Activated CD8-positive, alpha-beta memory T cell treated with anti-CD3 and anti-CD28 coated beads, Interleukin-2, amount 50 U/mL, for 24 hours (primary cell): Measurements from ENCODE around the gene KDM5A.

Experiments
- DNase-seq: peaks from one replicate; pipeline ENCODE4 v3.0.0-alpha.2; 2020; ENCODE audit errors: extremely low read depth

Gene KDM5A

DNA sequence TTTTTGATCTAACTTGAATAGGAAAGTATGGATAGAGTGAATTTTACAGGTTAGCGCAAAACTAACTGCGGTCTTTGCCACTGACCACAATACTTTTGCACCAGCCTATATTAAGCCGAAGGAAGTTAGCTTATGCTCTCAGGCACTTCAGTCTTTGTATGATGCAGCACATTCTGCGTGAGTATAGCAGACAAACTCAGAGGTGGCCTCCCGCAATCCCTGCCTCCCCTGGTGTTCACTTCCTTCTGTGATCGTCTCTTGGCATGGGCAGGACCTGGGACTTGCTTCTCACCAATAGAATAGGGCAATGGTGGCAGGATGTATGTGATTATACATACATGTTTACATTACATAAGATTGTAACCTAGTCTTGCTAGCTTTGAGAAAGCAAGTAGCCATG is 116.2 kb downstream of the KDM5A start:
- DNase-seq, result no peak

DNA sequence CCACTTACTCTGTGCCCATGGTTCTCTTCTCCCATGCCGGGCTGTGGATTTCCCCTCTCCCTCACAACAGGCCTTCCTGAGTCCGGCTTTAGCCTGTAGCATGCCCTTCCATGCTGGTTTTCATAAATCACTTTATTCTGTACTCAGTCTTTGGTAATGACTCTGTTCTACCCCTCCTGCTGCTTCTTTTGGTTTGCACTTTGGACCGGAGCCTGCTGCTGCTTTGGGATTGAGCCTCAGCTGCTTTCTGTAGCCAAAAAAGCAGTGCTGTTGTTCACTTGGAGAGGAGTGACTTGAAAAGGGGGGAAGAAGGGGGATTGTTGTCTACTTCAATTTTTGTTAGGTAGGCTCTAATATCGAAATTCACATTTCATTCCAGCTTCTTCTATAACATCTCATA is 118.0 kb downstream of the KDM5A start:
- no peak for DNase-seq

DNA sequence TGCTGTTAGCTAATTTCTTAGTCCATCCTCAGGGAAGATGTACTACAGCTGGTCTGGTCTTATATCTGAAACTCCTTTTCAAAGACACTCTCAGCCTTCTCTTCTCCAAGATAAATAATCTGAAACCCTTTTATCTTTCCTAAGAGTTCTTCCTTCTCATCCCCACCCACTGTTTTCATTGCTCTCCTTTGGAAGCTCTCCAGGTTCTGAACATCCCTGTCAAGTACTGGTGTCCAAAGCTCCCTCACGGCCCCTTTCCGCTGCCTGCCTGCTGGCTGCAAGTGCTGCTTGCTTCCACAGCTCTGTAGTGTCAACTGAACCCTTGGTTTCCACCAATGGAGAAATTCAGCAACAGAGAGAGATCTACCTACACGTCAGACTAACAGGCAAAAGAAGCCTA is 119.9 kb downstream of the KDM5A start:
- DNase-seq, result no peak

DNA sequence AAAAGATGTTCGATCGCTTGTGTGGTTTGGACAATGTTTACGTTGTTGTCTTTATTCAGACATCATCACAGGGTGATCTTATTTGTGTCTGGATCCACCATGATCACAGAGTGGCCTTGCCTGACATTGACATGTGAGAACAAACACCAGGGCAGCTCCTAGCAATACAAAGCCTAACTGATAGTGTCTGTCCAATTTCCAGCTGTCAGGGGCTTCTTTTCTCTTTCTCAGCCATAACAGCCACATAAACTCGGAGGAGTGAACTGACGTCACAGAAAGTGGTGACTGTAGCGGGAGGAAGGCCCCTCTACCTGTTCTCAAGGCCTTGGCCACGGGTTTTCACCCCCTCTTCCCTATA is 120.7 kb downstream of the KDM5A start:
- DNase-seq, result no peak

DNA sequence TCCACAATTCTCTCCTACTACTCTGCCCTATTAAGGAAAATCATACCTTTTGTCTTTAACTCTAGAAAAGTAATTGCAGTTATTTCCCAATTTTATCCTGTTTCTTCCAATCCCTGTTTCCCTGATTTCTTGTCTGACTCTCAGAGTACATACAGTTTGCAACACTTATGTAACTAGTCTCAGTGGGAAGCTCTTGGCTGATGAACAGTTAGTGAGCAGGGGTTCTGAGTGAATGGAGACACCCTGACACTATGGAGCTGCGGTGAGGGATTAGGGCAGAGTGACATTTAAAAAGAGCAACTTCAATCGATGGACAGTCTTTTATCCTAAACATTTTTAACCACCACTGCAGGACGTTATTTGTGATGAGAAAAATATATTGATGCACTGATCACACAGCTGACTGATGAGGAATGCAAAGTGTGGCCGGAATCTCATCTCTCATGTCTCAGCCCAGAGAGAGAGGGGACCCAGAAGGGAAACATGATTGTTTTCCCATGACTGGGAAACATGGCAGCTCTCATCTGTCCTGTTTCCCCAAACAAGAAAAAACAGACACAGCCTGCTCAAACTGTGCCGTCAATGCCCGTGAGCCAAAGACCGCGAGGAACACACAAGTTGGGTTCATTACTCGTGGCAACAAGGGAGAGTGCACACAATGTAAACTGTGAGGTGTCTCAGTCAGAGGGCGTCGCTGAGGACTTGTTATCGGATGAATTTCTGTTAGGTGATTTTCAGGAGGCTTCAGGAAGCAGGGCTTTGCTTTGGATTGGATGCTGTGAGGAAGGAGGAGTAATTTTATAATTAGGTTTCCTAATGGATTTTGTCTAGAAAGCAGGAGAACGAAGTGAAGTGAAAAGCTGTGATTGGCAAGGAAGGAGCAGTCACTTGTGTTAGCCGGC is 121.3 kb downstream of the KDM5A start:
- no peak for DNase-seq

DNA sequence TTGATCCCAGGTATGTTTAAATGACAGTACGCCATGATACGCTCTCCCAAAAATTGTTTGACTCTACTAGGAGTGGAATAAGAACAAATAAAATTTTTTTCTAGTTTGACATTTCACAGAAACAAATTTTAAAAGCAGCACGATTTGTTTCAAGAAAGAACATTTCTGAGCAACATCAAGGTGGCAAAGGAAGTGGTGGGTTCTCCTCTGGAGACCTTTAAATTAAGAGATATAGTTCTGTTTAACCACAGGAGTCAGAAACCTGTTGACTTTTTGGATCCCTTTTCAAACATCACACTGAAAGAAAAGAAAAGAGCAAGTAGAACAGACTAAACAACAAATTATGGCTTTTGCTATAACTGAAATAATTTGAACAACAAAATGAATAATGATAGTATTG is 124.0 kb downstream of the KDM5A start:
- no peak for DNase-seq

DNA sequence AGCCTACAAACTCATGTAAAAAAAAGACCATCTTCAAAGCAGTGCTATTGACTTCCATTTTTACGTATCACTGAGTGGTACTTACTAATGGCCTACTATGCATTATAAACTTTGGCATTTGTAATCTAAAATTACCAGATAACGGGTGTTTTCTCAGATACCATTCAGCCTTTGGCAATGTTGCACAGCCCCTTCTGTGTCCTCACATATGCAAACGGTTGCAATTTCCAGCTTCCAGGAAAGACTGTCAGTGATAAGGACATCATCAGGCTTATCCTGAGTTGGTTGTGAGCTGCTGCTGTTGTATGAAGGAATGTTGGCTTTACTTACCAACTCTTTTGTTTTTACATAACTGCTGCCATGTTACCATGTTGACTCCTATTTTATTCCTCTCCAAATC is 124.9 kb downstream of the KDM5A start:
- DNase-seq, result no peak

DNA sequence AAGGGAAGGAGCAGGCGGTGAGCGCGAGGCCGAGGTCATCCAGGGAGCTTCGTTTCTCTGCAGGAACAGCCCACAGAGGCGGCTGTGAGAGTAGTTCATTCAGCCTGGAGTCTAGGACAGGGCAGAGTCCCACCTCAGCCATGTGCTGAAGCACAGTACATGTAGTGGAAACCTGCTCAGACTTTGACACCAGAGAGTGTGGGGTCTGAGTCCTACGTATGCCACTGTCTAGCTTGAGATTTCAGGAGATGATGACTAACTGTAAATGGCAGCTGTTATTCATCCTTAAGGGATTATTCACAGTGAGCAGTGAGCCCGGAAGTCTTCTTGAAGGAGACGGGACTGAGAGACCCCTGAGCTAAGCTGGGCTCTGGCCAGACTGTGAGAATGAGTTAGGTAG is 125.5 kb downstream of the KDM5A start:
- no peak for DNase-seq

DNA sequence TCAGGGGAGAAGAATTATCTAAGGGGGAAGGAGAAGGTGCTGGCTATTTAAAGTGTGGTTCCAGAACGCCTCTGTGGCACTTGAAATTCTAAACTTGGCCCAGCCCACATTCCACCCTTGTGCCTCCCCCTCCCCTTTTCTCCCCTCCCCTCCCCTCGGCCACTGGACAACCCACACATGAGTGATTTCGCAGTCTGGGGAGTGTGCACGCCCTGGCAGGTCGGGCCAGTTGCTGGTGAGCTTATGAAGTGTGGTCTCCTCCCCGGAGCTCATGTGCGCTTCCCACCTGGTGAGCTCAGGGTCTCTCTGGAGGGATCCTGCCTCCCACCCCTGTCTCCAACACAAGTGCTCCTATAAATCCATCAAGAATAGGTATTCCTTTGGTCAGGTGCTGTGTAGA is 126.3 kb downstream of the KDM5A start, which contains the start of gene SLC6A13:
TSS of gene SLC6A13 (minus strand) at position 20 of the 400 bp plus-strand sequence. CDS start 2,784 bp downstream, outside the sequence.
- no peak for DNase-seq

DNA sequence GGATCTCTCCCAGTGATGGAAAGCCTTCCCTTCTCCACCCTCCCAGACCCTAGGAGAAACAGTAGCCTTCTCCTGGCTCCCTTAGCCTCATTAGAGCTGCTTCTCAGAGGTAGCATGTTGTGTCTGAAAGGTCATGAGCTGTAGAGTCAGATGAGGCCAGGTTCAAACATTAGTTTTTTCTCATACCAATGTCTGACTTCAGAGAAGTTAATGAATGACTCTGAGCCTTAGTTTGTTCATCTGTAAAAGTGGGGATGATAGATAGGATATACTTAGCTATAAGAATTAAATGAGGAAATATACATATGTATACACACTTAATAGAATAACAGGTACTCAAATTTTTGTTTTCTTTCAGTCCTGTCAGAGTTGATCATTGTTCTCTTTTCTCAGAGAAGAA is 127.0 kb downstream of the KDM5A start:
- no peak for DNase-seq

DNA sequence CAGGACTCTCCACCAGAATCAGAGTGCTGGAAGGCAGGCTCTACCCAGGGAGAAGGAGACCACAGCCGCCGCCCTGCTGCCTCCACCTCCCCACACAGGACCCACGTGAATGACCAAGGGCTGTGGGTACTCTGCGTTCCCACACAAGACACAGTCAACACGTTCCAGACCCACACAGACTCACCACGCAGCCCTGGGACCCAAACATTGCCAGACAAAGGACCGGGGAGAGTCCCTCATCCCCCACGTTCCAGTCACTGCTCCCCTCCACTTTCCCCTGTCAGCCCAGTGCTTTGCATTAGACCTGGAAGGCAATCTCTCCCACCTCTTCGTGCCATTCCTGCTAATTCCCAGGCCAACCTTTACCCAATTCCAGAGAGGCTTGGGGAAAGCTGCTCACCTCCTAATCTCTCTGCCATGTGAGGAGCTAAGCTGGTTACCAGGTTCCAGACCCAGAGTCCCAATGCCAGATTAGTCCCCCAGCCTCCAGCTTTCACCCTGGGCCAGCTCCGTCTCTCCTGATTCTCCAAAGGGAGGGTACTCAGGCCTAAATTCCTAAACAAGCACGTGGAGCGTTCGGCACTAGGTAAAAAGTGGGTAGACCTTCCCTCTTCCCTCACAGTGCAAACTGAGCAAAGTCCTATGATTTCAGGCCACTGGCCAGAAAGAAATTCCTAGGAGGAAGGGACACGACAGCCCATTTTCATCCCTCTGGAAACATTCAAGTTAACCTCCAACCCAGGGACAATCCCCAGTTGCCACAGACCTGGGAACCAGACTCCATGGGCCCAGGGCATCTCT is 131.4 kb downstream of the KDM5A start:
- no peak for DNase-seq

DNA sequence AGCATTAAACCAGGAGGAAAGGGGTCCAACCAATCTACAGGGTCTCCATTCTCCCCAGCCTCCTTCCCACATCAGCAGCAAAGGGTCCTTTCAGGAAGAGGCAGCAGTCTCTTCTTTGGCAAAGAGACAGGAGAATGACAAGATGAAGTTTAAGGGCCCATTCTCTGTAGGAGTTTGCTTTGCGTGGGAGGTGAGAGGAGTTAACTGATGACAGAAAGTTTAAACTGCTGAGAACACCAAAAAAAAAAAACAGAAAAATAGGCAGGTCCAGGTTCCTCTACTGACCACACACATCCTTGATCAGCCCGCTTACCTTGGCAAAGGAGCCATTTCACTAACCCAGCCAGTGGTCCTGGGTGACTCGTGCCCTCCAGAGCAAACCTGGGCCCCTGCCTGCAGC is 132.2 kb downstream of the KDM5A start:
- no peak for DNase-seq

DNA sequence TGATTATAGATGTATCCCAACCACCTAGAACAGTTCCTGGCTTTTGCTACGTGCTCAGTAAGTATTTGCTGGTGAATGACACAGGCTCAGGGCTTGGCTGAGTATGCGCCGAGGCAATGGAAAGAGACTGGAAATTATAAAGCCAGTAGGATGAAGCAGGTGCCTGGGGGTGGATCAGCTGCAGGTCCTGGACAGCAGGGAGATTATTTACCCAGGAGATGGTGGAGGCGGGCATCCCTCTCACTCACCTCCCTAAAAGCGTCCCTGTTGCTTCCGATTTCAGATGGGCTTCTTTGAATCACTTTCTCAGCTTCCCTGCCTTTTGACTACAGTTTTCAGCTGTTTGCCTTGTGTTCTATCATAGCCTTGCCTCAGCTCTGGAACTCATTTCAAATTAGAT is 132.9 kb downstream of the KDM5A start:
- no peak for DNase-seq

DNA sequence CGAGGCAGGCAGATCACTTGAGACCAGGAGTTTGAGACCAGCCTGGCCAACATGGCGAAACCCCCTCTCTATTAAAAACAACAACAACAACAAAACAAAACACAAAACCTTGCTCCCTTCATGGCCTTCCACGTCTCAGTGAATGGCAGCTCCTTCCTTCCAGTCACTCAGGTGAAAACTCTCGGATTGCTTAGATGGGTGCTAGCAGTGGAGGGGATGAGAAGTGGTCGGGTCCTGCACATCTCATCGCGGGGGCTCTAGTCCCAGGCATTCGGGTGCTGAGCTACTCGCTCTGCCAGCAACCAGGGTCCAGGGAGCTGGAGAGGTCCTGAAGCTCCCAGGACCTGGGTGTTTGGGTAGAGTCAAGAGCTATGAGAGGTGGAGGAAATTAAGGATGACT is 134.2 kb downstream of the KDM5A start:
- no peak for DNase-seq

DNA sequence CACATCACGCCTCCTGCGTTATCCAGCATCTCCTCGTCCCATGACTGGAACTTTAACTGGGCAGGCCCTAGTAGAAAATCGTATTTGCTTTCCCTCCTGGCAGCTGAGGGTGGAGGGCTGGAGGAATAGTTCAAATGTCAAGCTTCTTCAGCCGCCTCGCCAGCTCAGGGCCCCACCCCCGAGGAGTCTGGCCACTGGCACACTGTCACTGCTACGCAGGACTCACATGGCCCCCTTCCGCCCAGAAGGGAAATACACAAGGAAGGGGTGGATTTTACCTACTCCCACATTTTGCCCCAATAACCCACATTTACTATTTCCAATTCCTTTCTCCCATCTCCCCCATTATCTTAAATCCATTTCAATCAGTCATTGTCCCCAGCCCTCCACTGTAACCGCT is 135.1 kb downstream of the KDM5A start:
- DNase-seq, result no peak

DNA sequence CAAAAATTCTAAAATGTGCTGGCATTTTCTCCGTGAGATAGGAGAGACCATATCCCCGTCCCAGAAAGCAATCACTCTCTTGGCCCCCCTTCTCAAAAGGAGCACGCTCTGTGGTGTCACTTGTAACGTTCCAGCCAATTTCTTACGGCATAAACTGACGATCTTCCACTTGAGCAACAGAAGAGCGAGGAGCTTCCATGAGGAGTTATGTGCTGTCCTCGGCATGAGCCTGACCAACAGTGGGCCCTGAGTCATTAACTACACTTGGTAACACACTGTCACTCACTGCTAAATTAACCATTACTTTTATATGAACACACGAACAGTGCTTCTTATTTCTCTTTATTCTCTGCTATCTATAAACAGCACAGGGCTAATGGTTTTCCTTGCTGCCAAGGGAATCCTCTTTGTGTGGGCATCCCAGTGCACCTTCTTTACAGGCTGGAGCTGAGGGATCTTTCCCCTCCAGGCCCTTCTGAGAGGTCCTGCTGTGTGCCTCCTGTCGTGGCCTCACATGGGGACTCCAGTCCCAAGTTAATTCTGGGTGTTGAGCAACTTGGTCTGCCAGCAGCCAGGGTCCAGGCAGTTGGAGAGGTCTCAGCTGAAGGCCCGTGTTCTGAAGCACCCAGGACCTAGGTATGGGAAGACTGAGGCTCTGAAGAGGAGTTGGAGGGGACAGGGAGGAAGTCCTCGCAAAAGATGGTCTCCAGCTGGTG is 135.8 kb downstream of the KDM5A start:
- no peak for DNase-seq

DNA sequence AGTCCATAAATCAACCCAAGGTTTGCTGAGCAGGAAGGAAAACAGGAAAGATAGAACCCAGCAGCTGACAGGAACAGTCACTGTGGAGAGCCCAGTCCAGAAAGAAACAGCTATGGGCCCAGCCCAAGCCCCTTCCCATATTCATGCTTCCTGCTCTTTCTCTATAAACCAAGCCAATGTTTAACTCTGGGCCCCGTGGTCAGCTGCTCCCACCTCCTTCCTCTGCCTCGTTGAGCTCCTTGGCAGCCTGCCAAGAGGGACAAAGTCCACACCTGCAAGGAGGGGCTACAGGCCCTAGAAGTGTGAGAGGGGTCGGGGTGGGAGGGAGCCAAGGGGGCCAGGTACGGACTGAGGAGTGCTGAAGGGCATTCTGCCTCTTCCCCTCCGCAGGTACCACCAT is 136.5 kb downstream of the KDM5A start:
- no peak for DNase-seq

DNA sequence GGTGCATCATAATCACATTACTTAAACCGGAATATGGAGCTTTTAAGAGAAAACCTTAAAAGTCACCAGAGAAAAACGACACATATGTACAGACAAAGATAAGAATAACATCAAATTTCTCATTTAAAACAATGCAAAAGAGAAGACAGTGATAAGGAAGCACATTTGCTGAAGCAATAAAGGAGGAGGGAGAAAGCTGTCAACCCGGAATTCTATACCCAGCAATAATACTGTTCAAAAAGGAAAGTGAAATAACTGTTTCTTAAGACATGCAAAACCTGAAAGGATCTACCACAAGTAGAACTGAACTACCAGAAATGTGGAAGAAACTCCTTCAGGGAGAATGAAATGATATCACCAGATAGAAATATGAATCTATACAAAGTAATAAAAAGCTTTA is 141.8 kb downstream of the KDM5A start:
- no peak for DNase-seq

DNA sequence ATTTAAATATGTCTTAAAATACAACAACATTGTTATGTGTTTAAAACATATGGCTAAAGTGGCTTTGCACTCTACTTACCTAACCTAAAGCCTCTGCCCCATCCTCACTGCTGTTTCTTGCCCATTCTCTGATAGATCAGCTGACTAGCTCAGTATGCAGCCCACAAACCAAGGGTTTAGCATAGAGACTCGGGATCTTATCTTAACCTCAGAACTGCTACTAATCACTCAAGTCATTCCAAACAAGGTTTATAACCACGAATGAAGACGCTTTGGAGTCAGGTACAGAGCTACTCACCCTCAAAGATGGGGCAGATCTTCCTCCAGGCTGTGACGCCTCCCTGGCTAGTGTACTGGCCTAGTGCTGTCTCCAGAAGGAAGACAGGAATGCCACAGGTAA is 145.7 kb downstream of the KDM5A start:
- no peak for DNase-seq

DNA sequence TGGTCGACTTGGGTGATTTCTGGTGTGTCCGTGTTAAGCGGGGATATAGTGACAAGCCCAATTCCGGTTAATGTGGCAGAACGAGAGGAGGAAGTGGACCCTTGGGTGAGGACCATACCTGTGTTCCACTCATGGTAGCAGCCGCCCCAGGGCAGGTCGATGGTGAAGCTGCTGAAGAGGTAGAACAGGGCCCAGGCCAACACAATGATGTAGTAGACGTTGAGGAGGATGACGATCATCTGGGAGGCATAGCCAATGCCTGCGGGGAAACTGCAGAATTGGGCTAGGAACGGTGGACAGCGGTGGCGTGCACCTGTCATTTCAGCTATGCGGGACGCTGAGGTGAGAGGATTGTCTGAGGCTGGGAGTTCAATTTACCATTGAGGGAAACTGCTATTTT is 146.6 kb downstream of the KDM5A start:
- no peak for DNase-seq

DNA sequence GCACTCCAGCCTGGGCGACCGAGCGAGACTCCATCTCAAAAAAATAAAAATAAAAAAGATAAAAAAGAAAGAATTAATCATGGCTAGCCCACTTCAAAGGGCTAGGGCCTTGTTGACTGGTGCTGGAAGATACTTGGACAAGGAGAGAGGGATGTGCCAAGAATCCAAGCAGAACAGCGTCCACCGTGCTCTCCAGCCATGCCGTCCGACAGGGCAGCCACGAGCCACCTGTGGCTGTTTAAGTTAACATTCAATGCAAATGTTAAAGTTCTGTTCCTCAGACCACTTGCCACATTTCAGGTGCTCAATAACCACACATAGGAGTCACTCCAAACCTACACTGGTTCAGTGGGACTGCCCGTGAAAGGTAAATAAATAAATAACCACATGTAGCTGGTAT is 147.9 kb downstream of the KDM5A start:
- DNase-seq, result no peak

DNA sequence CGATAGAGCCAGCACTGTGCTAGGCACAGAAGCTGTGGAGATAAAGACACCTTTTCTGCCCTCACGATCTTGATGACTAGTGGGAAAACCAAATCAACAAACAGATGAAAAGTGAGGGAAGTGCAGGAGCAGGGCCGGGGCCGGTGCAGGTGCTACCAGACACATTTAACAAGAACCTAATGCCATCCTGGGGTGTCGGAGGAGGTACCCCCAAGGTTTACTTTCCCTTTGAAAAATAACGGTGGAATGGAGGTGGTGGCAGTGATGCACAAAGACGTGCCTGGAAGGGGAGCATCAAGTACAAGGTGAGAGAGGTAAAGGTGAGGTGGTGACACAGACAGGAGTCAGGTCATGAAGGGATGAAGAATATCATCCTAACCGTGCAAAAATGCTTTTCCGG is 148.6 kb downstream of the KDM5A start:
- DNase-seq, result no peak
